Testis (tissue), 3 donors: Measurements from ENCODE around the gene GPER1. TPM values are rescaled to one million over a fixed set of nuclear protein-coding genes. Genes with fewer than 3 reads are reported as not detected.

Source experiments
- DNase-seq: peaks from one replicate; pipeline ENCODE4 v3.0.0-alpha.2; 2019
- H3K27ac ChIP-seq, 2 donors: fragments of 200-600 bp; sonication (generic); one replicate each; pipeline ENCODE4 v1.5.1; 2019
- H3K27me3 ChIP-seq: fragments of 200-600 bp; sonication (generic); one replicate; pipeline ENCODE4 v1.5.1; 2019
- H3K36me3 ChIP-seq: fragments of 200-600 bp; sonication (generic); one replicate; pipeline ENCODE4 v1.5.1; 2017; ENCODE audit warnings: low read depth; ENCODE audit errors: missing control alignments
- H3K4me1 ChIP-seq: fragments of 200-600 bp; sonication (generic); one replicate; pipeline ENCODE4 v1.5.1; 2019
- H3K4me3 ChIP-seq, 2 donors: fragments of 200-600 bp; sonication (generic); one replicate each; pipeline ENCODE4 v1.5.1; 2017 to 2019
- H3K9me3 ChIP-seq: fragments of 200-600 bp; sonication (generic); one replicate; pipeline ENCODE4 v1.5.1; 2017
- POLR2A ChIP-seq: fragments of 450-650 bp; IDR thresholded peaks from one replicate; pipeline ENCODE4 v1.6.1; 2017; ENCODE audit warnings: antibody characterized with exemption, mild to moderate bottlenecking, moderate library complexity
- WGBS, 2 donors: methylation state at CpG; one replicate each; pipeline ENCODE4 v1.1.5; 2018; 5-methylcytosine and 5-hydroxymethylcytosine counted together
- intact Hi-C: fragments of 100-400 bp; cut with DNase I; formaldehyde crosslinking; loops from one replicate; pipeline ENCODE4 v1.15.1; 2023; ENCODE audit warnings: low total_unique reads
- polyA plus RNA-seq: library from polyadenylated mRNA; stranded (reverse); fragments of 350-450 nt; fragmentation: Illumina TruSeq; extraction: RNeasy Lipid Tissue Mini Kit (QIAGEN cat#74804); gene quantifications from one replicate; pipeline ENCODE4 v1.2.3, GENCODE V29; 2014; ENCODE audit warnings: low read depth, low replicate concordance; ENCODE audit not compliant: insufficient read depth
- total RNA-seq, 2 donors: library from RNA; depleted of rRNA; stranded (reverse); fragments of >200 nt; gene quantifications; one replicate each; pipeline ENCODE4 v1.2.3, GENCODE V29; 2016
- TF ChIP-seq, protein P1 (sequence below), 3 experiments: fragments of 450-650 bp in 2 of 3; fragments of 200-600 bp in 1 of 3; sonication (generic) in 1 of 3; IDR thresholded peaks; one replicate each; pipeline ENCODE4 v1.5.1; 2016 to 2019; ENCODE audit warnings: antibody characterized with exemption in 3 of 3, mild to moderate bottlenecking in 2 of 3, moderate library complexity in 1 of 3

GPER1 gene
- total and polyA plus RNA-seq, 3 donors from 2014 or later = 3.2 to 3.5 (median 3.4) TPM

DNA sequence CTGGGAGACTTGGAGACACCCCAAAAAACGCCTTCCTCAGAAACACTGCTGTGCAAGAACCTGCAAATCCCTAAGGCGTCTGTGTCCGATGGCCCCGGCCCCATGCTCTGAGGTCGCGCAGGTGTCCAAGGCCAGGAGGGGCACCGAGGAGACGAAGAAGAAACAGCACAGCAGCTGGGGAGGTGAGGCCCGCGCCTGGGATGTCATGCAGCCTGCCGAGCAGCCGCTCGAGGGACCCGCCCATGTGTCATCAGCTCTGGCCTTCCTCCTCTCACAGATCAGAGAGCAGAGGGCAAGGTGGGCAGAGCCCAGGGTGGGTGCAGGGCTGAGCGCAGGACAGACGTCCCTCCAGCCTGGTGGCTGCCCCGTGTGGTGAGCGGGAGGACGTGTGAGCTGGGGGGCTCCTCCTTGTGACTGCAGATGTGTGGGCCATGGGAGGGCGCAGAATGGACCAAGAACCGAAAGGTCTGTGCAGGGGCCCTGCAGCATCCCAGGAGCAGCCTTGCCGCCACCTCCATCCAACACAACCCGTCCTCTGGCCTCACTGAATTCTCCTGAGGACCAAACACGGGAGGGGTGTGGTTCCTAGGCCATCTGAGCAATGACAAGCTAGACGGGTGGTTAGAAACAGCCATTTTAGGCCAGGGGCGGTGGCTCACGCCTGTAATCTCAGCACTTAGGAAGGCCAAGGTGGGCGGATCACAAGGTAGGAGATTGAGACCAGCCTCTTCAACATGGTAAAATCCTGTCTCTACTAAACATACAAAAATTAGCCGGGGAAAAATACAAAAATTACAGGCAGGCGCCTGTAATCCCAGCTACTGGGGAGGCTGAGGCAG, 13.1 kb upstream of the GPER1 start:
- intact Hi-C loops = no loop called here
- Histone ChIP-seq H3K36me3 (no peaks in the 10 kb centered on the region), H3K27me3 (no peaks in the 10 kb centered on the region), H3K27ac (no peak overlapping the region), H3K4me1 (peaks cover 18% of the 10 kb centered on the region), H3K9me3 (no peaks in the 10 kb centered on the region), H3K4me3 (no peak overlapping the region)
- TF ChIP-seq, protein P1, sequence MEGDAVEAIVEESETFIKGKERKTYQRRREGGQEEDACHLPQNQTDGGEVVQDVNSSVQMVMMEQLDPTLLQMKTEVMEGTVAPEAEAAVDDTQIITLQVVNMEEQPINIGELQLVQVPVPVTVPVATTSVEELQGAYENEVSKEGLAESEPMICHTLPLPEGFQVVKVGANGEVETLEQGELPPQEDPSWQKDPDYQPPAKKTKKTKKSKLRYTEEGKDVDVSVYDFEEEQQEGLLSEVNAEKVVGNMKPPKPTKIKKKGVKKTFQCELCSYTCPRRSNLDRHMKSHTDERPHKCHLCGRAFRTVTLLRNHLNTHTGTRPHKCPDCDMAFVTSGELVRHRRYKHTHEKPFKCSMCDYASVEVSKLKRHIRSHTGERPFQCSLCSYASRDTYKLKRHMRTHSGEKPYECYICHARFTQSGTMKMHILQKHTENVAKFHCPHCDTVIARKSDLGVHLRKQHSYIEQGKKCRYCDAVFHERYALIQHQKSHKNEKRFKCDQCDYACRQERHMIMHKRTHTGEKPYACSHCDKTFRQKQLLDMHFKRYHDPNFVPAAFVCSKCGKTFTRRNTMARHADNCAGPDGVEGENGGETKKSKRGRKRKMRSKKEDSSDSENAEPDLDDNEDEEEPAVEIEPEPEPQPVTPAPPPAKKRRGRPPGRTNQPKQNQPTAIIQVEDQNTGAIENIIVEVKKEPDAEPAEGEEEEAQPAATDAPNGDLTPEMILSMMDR (IDR thresholded peaks at IDR 0.05) = no peak
- TF ChIP-seq POLR2A = no peak
- no peak for DNase-seq
- WGBS, 2 donors = 86 to 94% methylated on average over 23 to 30 of the region's 30 CpGs

DNA sequence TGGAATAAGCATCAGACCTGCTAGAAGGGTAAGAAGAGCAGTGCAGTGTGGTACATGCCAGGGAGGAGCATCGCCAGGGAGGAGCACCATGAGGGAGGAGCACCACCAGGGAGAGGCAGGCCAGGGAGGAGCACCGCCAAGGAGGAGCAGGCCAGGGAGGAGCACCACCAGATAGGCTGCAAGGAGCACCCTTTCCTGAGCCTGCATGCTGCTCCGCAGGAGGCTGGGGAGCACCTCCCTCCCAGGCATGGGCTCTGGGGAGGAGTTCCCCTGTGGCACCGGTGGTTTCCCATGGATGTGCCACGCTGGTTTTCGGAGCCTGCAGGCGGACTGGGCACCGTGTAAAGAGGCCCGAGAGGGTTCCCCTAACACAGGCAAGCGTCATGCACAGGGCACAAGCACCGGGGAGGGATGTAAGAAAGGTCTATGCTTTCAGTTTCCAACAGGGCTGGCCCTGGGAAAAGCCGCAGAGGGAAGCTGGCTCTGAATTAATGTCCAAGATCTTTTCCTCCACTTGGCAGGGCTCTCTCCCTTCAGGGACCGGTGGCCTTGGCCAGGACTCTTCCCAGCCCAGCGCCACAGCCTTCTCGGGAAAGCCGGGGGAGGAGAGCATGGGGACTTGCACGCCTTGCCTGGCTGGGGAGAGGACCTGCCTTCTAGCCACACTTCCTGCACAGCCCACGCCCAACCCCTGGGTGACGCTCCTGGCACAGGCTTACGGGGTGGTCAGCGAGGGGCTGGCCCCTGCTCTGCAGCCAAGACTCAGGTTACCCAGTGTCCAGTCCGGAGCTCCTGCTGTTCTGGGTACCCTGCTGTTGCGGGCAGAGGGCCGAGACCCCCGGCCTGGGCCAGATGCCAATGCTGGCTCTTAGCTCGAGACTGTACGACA, 11.5 kb upstream of the GPER1 start:
- Histone ChIP-seq H3K9me3 (no peaks in the 10 kb centered on the region), H3K27ac (peak overlapping the region; percentile 36 to 39), H3K27me3 (no peaks in the 10 kb centered on the region), H3K36me3 (no peaks in the 10 kb centered on the region), H3K4me3 (no peak overlapping the region), H3K4me1 (peaks cover 22% of the 10 kb centered on the region)
- intact Hi-C loops = no loop called here
- 38 to 64% methylated on average over 6 to 27 of the region's 27 CpGs for WGBS, 2 donors
- TF ChIP-seq POLR2A = no peak
- TF ChIP-seq, protein P1 (IDR thresholded peaks at IDR 0.05) = no peak
- peak; percentile 84 for DNase-seq

DNA sequence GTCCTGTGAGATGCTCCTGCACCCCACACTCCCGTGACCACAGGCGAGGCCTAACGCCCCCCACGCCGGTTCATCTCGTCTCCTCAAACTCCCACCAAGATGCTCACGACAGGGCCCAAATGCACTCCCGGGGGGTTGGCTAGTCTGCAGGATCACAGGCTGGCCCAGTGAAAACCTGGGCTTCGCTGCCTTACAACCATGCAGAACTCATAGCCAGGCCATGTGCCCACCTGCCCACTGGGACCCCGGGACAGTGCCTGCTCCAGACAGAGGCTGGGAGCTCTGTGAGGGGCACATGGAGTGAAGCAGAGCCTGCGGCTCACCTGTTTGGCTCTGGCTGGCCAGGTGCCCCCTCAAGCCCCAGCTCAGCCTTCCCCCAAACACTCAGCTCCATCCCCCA, 9.4 kb upstream of the GPER1 start:
- TF ChIP-seq, protein P1 (IDR thresholded peaks at IDR 0.05) = no peak
- TF ChIP-seq POLR2A = no peak
- WGBS, 2 donors = 98 to 100% methylated on average over 1 to 10 of the region's 11 CpGs
- Histone ChIP-seq H3K4me1 (peaks cover 22% of the 10 kb centered on the region), H3K4me3 (no peak overlapping the region), H3K27me3 (no peaks in the 10 kb centered on the region), H3K27ac (peak overlapping the region; percentile 9 to 31), H3K36me3 (no peaks in the 10 kb centered on the region), H3K9me3 (no peaks in the 10 kb centered on the region)
- no peak for DNase-seq
- intact Hi-C loops = no loop called here

DNA sequence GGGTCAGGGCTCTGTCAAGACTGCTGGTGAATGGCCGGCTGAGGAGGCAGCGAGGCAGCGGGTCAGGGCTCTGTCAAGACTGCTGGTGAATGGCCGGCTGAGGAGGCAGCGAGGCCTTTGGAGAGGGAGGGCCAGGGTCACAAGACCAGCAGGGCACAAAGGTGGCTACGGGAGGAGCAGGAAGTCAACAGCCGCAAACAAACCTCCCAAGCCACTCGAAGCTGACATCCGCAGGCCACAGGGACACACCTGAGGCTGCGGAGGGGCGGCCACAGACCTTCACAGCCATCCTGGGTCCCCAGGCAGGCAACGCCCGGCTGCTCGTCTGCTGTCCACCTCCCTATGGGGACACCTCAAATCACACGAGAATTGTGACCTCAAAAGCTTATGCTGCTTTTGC, 8.9 kb upstream of the GPER1 start:
- Histone ChIP-seq H3K4me1 (peaks cover 22% of the 10 kb centered on the region), H3K9me3 (no peaks in the 10 kb centered on the region), H3K4me3 (no peak overlapping the region), H3K36me3 (no peaks in the 10 kb centered on the region), H3K27ac (no peak overlapping the region), H3K27me3 (no peaks in the 10 kb centered on the region)
- intact Hi-C loops = no loop called here
- 89 to 93% methylated on average over 8 to 15 of the region's 15 CpGs for WGBS, 2 donors
- TF ChIP-seq POLR2A = no peak
- TF ChIP-seq, protein P1 (IDR thresholded peaks at IDR 0.05) = no peak
- no peak for DNase-seq
